GM18520 (cell line): ENCODE data around the gene ANKRD13B.

Experiments
- ATAC-seq: cut with Tn5 transposase; IDR thresholded peaks from one replicate; pipeline ENCODE4 v1.9.1; 2021; ENCODE audit not compliant: unreplicated experiment

The ANKRD13B gene

DNA sequence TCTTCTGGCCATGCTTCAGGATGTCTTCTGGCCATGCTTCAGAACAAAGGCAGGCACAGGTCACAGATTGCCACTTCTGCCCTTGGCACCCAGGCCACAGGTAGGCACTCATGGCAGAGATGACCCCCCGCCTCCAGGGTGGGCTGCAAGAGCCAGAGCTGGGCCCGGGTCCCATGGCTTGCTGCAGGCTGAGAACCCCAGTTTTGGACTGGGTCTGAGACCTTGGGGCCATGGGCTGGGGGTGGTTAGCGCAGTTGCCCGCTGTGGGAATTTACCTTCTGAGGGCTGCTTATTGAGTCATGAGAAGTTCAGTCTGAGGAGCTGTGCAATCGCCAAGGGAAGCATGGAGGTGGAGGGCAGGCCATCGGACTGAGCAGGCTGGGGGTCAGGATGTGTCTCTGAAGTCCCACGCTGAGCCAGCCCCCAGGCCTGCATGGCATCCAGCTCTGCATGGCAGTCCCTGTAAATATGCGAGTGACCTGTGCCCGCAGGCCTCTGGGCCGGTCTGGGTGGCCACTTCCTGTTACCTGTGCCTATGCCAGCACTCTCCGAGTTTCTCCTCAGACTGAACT lies 1.7 kb downstream of the ANKRD13B start:
- ATAC-seq = no peak

DNA sequence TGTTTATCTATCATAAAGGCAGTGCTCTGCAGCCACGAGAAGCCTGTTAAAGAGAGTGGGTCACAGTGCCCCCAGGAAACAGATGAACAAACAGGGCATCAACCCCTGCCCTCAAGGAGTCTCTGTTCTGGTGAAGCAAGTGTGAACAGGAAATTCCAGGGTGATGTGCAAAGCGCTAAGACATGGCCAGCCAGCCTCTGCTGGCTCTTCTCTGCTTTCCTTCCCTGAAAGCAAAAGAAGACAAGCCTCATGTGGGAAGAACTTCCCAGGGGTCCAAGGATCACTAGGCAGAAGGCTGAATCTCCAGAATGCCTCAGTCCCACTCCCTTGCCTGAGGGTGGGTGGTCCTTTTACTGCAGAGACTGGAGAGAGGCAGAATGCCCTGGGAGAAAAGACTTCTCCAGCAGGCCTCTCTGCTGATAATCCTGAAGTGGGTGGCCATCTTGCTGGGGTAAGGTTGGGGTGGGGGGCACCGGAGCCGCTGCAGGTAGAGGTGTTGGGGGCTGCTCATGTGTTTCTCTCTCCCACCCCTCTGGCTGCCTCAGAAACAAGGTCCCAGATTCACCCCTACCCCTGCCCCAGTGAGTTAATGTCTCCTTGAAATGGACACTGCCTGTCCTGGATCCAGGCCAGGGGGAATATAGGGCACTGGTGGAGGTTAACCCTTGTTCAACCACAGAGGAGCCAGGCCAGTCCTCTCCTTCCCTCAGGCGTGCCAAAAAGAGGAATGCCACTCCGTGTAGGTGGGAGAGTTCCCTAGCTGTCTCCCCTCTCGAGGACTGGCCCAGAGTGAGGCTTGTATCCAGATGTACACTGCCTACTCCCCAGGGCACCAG lies 2.4 kb downstream of the ANKRD13B start:
- ATAC-seq = no peak

DNA sequence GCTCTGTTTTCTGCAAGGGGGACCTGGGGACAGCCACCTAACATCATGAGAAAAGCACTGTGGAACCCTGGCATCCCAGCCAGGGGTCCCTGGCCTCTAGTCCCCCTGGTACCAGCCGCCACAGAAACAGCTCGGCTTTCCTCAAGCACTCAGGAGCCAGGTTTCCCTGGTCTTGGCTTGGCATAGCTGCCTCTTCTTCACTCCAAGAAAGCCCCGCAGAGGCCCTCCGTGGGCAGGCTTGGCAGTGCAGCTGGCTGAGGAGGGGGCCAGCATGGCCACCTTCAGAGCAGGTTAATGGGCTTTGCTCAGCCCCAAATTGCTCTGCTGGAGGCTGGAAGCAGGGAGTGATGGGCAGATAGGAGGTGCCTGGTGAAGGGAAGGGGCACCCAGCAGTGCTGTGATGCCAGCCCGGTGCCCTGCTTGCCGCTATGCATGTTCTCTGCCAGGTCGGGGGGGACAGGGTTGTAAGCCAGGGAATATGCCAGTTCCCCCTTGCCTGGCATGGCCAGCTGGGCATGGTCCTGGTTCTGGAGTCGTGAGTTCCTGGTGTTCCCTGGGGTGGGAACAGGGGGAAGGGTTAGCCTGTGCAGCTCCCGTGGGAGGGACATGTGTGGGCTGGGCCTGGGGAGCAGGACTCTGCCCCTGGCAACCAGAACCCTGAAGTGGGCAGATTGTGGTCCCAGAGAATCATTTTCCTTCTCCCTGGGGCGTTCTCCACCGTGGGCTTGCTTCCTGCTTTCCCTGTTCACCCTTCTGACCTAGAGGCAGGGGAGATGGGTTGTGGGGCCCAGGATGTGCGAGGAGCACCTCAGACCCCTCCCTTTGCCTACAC lies 3.2 kb downstream of the ANKRD13B start:
- ATAC-seq = no peak

DNA sequence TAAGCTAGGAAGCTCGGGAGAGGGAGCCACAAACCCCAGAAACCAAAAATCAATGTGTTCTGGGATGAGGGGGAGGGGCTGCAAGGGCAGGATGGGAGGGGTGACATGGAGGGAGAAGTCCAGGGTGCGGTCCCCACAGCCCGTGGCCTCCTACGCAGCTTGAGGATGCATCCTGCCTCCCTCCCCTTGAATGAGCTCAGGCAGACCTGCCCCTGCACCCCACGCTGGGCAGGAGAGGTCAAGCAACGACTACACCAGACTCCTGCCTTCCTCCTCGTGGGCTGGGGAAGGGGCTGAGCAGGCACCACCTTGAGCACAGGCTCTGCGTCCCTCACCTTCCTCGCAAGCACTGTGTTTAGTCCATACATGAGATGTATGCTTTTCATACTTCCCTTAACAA lies 3.9 kb downstream of the ANKRD13B start:
- no peak for ATAC-seq

DNA sequence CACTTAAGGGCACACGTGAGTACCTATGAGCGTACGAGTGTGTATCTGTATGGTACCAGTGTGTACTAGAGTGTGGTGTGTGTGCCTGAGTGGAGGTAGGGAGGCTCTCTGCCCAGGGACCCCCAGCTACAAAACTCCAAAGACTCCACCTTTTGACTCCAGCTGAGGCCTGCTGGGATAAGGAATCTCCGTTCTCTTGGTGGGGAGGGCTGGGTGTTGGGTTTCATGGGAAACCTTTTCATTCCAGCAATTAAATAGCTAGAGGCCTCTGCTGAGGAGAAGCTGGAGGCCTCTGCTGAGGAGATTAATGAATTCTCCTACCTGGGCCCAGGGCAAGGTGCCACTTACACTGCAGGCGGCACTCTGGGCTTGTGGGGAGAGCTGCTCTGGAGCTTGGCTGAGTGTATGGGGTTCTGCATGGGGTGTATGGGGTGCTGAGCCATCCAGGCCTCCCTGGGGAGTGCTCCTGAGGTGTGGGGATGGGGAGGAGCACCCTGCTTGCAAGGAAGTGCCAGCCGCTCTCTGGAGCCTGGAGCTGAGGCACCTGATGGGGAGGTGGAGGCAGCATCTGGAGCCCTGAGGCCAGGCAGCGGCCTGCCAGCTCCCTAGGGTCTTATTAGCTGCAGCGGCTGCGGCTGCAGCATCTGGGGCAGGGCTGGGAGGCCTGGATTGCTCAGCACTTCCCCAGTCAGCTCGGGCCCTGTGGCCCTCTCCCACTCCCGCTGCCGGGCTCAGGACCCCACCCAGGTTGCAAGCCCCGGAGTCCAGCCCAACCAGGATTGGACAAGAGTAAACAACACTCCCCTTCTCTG lies 4.6 kb downstream of the ANKRD13B start:
- no peak for ATAC-seq

DNA sequence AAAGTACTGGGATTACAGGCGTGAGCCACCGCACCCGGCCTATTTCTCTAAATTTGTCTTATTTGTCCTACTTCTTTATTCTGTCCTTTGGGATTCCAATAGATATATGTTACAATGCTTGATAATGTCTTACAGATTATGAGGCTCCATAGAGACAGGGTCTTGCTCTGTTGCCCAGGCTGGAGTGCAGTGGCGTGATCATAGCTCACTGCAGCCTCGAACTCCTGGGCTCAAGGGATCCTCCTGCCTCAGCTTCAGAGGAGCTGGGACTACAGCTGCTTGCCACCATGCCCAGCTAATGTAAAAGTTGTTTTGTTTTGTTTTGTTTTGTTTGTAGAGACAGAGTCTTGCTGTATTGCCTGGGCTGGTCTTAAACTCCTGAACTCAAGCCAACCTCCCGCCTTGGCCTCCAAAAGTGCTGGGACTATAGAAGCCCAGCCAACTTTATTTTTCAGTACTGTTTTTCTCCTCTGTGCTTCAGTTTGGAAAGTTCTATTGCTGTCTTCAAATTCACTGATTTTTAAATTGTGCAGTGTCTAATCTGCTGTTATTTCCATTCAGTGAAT lies 10.3 kb downstream of the ANKRD13B start:
- no peak for ATAC-seq

DNA sequence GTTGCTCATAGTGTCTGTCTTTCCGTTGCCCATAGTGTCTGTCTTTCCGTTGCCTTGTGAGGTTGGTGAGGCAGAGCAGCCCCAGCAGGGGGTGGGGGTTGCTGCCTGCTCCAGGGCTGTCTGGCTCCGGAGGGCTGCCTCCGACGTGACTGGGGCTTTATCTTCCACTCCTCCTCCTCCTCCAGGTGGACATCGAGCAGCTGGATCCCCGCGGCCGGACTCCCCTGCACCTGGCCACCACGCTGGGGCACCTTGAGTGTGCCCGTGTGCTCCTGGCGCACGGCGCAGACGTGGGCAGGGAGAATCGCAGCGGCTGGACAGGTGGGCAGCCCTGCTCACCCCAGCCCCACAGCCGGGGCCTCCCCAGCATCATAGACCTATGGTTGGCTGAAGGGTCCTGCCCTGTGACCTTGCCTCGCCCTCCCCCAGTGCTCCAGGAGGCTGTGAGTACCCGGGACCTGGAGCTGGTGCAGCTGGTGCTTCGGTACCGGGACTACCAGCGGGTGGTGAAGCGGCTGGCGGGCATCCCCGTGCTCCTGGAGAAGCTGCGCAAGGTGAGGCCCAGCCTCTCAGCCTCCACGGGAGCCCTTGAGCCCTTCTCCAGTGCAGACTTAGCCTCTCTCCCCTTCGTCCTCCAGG lies 14.7 kb downstream of the ANKRD13B start:
- ATAC-seq = no peak

DNA sequence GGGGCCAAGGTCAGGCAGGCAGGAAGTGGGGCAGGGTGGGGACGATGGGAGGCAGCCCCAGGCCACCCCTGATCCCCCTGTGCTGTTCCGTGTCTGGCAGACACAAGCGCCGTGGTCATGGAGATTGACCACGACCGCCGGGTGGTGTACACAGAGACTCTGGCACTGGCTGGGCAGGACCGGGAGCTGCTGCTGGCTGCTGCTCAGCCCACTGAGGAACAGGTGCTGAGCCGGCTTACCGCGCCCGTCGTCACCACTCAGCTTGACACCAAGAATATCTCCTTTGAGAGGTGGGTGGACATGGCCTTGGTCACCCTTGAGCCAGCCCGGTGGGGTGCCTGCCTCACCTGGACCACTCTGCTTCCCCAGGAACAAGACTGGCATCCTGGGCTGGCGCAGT lies 16.1 kb downstream of the ANKRD13B start:
- ATAC-seq = no peak

DNA sequence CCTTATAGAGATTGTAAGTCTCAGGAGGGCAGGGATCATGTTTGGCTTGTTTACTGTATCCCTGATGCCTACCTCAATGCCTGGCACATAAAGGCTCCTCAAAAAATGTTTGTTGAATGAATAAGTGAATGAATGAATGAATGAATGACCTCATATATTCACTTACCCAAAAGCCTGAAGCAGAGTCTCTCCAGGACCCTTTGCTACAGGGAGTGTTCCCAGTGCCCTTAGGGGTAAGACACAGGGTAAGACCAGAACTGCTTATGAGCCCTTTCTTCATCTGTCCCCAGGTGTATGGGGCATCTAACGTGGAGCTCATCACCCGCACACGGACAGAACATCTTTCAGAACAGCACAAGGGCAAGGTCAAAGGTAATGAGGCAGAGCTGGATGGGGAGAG lies 17.5 kb downstream of the ANKRD13B start:
- no peak for ATAC-seq

DNA sequence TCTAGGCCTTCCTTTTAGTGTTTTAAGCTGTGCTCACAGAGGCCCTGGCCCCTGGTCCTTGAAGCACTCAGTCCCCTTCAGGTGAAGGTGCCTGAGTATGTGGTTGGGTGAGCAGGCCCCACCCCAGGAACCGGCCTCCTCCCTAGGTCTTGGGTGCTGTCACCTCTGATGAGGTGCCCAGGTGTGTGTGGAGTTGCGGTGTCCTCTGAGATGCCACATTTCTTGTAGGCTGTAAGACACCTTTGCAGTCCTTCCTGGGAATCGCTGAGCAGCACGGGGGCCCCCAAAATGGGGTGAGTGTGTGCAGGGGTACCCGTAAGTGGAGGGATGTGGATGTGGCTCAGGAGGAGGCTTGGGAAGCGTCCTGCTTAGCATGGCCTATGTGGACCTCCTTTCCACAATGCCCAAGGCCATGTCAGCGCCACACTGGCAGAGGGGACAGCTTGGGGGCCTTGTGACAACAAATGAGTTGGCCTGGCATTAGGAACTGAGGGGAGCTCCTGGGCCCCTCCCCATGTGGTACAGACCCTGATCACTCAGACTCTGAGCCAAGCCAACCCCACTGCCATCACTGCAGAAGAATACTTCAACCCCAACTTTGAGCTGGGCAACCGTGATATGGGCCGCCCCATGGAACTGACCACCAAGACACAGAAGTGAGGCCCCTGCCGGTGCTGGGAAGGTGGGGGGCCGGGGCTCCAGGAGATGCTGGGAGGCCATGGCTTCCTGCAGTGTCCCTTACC lies 18.6 kb downstream of the ANKRD13B start:
- ATAC-seq = no peak

DNA sequence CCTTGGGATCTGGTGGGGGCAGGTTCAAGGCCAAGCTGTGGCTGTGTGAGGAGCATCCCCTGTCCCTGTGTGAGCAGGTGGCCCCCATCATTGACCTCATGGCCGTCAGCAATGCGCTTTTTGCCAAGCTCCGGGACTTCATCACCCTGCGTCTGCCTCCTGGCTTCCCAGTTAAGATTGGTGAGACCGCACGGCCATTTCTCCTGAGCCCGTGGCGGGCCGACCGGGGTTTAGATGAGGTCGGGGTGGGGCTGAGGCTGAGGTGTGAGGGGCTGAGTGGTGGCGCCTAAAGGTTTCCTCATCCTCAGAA lies 19.1 kb downstream of the ANKRD13B start:
- ATAC-seq = no peak

DNA sequence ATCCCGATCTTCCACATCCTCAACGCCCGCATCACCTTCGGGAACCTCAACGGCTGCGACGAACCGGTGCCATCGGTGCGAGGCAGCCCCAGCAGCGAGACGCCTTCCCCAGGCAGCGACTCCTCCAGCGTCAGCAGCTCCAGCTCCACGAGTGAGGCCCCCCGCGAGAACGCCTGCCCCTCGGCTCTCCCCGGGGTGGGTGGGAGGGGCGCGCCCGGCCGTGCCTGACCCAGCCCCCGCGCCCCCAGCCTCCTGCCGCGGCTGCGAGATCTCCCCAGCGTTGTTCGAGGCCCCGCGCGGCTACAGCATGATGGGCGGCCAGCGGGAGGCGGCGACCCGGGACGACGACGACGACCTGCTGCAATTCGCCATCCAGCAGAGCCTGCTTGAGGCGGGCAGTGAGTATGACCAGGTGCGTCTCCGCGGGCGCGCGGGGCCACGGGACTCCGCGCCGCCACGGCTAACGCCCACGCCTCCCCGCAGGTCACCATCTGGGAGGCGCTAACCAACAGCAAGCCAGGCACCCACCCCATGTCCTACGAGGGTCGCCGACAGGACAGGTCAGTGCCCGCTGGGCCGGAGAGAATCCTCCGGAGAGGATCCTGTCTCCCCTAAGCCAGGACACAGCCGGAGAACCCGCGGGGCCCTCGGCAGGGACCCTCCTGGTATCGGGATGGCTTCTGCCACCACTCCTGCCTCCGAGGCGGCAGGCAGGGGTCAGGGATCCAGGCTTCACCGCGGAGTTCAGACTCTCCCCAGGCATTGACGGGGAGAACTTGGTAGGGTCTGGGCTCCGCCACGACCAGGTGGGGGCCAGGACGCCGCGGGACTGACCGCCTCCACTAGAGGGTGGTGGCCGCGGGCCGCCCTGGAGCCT lies 19.7 kb downstream of the ANKRD13B start:
- ATAC-seq = no peak

DNA sequence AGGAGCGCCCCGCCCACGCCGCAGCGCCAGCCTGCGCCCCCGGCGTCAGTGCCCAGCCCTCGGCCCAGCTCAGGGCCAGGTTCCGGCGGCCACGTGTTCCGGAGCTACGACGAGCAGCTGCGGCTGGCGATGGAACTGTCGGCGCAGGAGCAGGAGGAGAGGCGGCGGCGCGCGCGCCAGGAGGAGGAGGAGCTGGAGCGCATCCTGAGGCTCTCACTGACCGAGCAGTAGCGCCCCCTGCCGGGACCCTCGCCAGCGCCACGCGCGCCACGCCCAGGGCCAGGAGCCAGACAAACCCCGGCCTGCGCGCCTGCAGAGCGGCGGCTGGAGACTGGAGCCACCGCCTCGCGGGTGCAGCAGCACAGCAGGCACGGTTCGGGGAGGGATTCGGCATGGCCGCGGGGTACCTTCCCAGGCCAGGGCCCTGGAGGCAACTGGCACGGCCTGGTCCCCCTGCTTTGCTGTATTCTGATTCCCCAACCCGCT lies 20.5 kb downstream of the ANKRD13B start:
- no peak for ATAC-seq

DNA sequence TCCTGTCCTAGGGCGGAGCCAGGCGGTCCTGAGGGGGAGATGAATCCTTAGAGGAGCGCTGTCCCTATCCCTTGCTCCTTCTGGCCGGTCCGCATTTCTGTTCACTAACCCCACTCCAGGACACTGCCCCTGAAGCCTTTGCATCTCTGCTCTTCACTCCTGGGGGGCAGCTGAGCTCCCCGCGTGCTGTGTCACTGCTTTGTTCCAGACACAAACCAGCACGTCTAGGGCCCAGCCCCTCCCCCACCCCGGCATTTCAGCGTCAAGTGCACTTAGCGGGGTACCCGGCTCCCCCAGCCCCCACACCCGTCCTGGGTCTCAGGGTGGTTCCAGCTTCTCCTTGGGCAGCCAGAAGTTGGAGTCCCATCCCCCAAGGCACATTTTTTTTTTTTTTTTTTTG lies 20.9 kb downstream of the ANKRD13B start:
- no peak for ATAC-seq

DNA sequence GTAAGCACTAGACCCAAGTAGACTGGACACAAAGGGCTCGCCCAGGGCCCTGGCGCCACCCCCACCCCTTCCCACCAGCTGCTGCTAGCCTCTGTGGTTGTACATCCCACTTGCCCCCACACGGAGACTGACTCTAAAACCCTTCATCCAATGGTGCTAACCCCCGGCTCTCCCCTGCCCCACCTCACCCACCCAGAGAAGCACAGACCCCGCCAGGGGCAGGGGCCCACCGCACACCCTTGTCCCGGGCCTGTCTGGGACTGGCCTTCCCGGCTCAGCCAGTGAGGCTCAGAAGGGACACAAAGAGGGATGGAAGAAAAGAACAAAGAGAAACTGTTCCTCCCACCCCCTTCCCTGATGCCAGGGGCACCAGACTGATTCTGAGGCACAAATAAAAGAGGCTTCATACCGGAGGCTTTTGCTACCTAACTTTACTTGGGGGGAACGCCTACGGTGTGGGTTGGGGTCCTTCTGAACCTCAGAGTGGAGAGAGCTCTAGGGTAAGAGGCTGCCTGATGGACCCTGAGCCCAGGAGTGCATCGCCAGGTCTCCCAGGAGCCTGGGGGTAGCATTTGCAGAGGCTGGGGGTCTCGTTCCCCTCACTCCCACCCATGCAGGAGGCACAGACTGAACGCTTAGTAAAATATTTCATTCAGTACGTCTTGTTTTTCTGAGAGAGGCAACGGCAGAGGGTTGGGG lies 21.6 kb downstream of the ANKRD13B start:
- no peak for ATAC-seq

DNA sequence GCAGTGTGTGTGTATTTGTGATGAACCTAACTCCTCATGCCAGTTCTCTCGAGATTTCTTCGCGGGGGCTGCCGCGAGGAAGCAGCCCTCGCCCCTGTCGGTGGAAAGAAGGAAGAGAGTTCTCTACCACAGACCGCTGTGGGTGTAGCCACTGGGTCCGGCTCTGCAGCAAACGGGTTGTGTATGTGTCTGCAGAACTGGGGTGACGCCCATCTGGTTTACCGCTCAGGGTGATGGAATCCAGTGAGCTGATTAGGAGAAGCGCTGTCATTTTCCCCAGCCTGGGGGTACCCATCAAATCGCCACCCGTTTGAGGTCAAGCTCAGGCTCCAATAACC lies 22.1 kb downstream of the ANKRD13B start:
- no peak for ATAC-seq

DNA sequence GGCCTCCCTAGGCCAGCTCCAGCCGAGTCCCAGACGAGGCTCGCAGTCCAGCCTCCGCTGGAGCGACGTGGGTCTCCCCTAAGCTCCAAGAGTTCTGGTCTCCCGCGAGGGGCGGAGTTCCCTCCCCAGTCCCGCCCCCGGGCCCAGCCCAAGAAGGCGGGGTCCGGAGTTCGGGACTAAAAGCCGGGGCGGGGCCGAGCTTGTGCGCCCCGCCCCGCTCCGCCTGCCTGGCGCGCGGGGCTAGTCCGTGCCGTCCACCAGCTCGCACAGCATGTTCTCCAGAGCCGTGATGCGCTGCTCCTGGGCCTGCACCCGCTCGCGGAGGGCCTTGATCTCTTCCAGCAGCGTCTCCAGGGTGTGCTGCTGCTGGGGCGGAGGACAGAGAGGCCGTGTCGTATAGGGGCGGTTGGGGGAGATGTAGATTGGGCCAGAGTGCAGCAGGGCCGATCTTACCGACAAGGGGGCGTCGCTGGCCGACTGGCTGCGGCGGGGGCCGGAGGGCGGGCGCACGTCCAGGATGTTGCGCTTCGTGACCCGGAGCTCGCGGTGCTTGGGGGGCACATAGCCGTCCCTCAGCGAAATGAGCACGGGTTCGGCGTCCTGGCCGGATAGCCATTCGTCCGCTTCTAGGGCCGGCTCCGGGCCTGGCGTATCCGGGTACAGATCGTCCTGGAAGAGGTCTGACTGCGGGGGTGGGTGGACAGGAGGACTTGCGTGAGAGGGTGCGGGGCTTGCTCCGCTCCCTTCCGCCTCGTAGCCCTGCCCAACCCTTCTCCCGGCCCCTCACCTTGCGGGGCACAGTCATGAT lies 22.8 kb downstream of the ANKRD13B start:
- ATAC-seq = peak; percentile 53
